HG03039 (cell line): ENCODE results near the gene DKK1.
A peak's percentile ranks its signal among the peaks of the same experiment; 100 is the strongest.

Experiments used
- ATAC-seq: cut with Tn5 transposase; IDR thresholded peaks from one replicate; pipeline ENCODE4 v1.9.1; 2021; ENCODE audit warnings: mild to moderate bottlenecking, moderate library complexity; ENCODE audit not compliant: unreplicated experiment

The DKK1 gene

GRCh38 chr10:52313933-52314821 is at the start of gene DKK1:
Gene DKK1 (plus strand): TSS chr10:52314281. CDS start chr10:52314435, 154 bp downstream.
- no peak for ATAC-seq

- no peak for ATAC-seq
Measured at GRCh38 chr10:52265131-52265926, 48.8 kb upstream of the DKK1 start.

GRCh38 chr10:52266858-52267257 is 47.2 kb upstream of the DKK1 start:
- no peak for ATAC-seq

- no peak for ATAC-seq
Measured at GRCh38 chr10:52268790-52269189, 45.3 kb upstream of the DKK1 start.

- no peak for ATAC-seq
Measured at GRCh38 chr10:52269233-52269632, 44.8 kb upstream of the DKK1 start.

GRCh38 chr10:52276163-52276562 is 37.9 kb upstream of the DKK1 start:
- no peak for ATAC-seq

GRCh38 chr10:52276986-52277385 is 37.1 kb upstream of the DKK1 start:
- no peak for ATAC-seq

- ATAC-seq = no peak
Measured at GRCh38 chr10:52279546-52279945, 34.5 kb upstream of the DKK1 start.

GRCh38 chr10:52280051-52280450 is 34.0 kb upstream of the DKK1 start:
- ATAC-seq = no peak

GRCh38 chr10:52283174-52283573 is 30.9 kb upstream of the DKK1 start:
- no peak for ATAC-seq

GRCh38 chr10:52284416-52285013 is 29.6 kb upstream of the DKK1 start:
- ATAC-seq = no peak

GRCh38 chr10:52287866-52288265 is 26.2 kb upstream of the DKK1 start:
- no peak for ATAC-seq

- ATAC-seq = no peak
Measured at GRCh38 chr10:52297747-52298146, 16.3 kb upstream of the DKK1 start.

GRCh38 chr10:52300599-52301277 is 13.3 kb upstream of the DKK1 start:
- ATAC-seq = no peak

GRCh38 chr10:52308251-52309031 is 5.6 kb upstream of the DKK1 start:
- peak; percentile 78 for ATAC-seq

GRCh38 chr10:52312942-52313255 is 1.2 kb upstream of the DKK1 start:
- ATAC-seq = no peak

GRCh38 chr10:52313256-52313932 is 687 bp upstream of the DKK1 start:
- no peak for ATAC-seq

- no peak for ATAC-seq
Measured at GRCh38 chr10:52314822-52315552, 906 bp downstream of the DKK1 start.

GRCh38 chr10:52316001-52316400 is 1.9 kb downstream of the DKK1 start:
- ATAC-seq = no peak
